ENCODE measurements around the gene TREX2.

DNA sequence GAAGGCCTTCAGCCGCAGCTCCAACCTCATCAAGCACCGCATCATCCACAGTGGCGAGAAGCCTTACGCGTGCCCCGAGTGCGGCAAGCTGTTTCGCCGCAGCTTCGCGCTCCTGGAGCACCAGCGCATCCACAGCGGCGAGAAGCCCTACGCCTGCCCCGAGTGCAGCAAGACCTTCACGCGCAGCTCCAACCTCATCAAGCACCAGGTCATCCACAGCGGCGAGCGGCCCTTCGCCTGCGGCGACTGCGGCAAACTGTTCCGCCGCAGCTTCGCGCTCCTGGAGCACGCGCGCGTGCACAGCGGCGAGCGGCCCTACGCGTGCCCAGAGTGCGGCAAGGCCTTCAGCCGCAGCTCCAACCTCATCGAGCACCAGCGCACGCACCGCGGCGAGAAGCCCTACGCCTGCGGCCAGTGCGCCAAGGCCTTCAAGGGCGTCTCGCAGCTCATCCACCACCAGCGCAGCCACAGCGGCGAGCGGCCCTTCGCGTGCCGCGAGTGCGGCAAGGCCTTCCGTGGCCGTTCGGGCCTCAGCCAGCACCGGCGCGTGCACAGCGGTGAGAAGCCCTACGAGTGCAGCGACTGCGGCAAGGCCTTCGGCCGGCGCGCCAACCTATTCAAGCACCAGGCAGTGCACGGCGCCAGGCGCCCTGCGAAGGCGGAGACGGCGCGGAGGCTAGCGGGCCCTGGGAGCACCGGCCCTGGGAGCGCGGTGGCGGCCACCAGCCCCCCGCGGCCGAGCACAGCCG, 24.8 kb downstream of the TREX2 start:
- TF ChIP-seq, protein P1, sequence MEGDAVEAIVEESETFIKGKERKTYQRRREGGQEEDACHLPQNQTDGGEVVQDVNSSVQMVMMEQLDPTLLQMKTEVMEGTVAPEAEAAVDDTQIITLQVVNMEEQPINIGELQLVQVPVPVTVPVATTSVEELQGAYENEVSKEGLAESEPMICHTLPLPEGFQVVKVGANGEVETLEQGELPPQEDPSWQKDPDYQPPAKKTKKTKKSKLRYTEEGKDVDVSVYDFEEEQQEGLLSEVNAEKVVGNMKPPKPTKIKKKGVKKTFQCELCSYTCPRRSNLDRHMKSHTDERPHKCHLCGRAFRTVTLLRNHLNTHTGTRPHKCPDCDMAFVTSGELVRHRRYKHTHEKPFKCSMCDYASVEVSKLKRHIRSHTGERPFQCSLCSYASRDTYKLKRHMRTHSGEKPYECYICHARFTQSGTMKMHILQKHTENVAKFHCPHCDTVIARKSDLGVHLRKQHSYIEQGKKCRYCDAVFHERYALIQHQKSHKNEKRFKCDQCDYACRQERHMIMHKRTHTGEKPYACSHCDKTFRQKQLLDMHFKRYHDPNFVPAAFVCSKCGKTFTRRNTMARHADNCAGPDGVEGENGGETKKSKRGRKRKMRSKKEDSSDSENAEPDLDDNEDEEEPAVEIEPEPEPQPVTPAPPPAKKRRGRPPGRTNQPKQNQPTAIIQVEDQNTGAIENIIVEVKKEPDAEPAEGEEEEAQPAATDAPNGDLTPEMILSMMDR (IDR thresholded peaks at IDR 0.05), result no peak
- TF ChIP-seq EP300 (IDR thresholded peaks at IDR 0.05) (no peak), POLR2A (IDR thresholded peaks at IDR 0.05) (no peak)

All from ovary (tissue), 3 donors.